ENCODE data around the gene NIPA2.
"Not testable (repeated sequence)": the region's sequence is repeated elsewhere in the genome, so short reads cannot be mapped to it uniquely, and the experiment has no call there.

The NIPA2 gene

DNA sequence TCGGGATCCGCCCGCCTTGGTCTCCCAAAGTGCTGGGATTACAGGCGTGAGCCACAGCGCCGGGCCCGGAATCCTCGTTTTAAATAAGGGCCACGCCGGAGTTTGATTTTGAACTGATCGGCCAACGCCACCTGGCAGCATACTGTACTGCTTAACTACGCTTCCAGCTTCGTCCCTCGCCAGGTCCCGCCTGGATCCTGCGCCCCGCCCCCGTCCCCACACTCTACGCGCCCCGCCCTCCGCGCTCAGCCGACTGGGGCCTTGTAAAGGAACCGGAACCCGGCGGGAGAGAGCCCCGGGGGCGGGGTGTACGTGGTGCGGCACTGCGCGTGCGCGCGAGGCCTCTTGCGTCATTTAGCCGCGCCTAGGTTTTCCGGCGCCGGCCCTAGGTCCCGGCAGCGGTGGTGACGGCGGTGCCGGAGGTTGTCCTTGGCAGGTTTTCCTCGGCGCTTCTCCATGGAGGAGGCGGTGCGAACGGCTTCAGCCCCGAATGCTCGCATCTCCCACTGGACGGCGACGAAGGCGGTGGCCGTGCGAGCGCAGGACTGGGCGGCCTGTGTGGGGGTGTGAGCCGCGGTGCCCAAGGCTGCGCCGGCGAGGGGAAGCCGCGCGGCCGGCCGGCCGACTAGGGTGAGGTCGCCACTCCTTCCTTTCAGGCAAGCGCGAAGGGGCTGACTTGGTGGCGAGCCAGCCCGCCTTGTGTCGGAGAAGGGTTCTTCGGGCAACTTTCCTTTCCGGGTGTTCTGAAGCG, at the start of gene NIPA2:
TSS of gene NIPA2 (plus strand) at position 375 of the 751 bp plus-strand sequence. CDS start 13,066 bp downstream, outside the sequence.
- no peak for TF ChIP-seq JUND (IDR thresholded peaks at IDR 0.05; ENCODE audit: low read depth)
- DNase-seq (ENCODE audit: low read depth in 1 of 2, low spot score in 1 of 2): peak; percentile 91 to 99
- in situ Hi-C loops (cut with HindIII; ENCODE audit: low pct_unique_long_range_greater_than_20kb, low sequenced_read_pairs): no loop called here

DNA sequence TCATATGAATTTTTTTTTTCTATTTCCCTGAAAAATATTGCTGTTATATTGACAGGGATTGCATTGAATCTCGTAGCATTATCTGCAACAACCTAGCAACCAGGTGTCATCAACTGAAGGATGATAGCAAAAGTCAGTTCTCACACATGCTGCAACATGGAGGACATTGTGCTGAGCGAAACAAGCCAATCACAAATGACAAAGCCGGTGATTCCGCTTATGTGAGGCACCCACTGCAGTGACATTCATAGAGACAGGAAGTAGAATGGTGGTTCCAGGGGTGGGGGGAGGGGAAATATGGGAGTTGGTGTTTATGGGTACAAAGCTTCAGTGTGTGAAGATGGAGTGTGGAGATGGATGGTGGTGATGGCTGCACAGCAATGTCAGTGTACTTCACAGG, 44.4 kb upstream of the NIPA2 start:
- no peak for TF ChIP-seq JUND (IDR thresholded peaks at IDR 0.05; ENCODE audit: low read depth)
- in situ Hi-C loops (cut with HindIII; ENCODE audit: low pct_unique_long_range_greater_than_20kb, low sequenced_read_pairs): no loop called here
- no peak for DNase-seq (ENCODE audit: low read depth in 1 of 2, low spot score in 1 of 2)

DNA sequence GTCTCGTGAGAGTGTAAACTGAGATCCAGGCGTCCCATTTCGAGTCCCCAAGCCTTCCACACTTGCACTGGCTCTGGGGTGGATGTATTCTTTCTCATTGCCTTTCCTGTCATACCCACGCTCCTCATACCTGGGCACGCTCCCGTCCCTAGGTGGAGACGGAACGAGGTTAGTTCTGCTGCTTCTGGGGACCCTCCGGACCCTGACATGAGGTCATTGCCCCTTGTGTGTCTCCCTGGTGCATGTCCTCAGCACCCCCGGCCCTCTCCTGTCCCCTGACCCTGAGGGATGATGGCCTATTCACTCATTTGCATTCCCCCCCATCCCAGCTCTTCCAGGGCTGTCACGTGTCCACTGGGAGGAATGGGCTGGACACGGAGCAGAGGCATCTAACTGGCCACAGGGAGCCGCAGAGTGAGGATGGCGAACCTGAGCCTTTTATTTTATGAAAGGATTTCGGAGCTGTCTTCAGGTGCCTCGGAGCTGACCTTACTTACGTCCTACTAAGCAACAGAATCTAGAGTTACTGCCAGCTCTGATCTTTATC, 43.8 kb upstream of the NIPA2 start:
- no peak for DNase-seq (ENCODE audit: low read depth in 1 of 2, low spot score in 1 of 2)
- no peak for TF ChIP-seq JUND (IDR thresholded peaks at IDR 0.05; ENCODE audit: low read depth)
- in situ Hi-C loops (cut with HindIII; ENCODE audit: low pct_unique_long_range_greater_than_20kb, low sequenced_read_pairs): no loop called here

DNA sequence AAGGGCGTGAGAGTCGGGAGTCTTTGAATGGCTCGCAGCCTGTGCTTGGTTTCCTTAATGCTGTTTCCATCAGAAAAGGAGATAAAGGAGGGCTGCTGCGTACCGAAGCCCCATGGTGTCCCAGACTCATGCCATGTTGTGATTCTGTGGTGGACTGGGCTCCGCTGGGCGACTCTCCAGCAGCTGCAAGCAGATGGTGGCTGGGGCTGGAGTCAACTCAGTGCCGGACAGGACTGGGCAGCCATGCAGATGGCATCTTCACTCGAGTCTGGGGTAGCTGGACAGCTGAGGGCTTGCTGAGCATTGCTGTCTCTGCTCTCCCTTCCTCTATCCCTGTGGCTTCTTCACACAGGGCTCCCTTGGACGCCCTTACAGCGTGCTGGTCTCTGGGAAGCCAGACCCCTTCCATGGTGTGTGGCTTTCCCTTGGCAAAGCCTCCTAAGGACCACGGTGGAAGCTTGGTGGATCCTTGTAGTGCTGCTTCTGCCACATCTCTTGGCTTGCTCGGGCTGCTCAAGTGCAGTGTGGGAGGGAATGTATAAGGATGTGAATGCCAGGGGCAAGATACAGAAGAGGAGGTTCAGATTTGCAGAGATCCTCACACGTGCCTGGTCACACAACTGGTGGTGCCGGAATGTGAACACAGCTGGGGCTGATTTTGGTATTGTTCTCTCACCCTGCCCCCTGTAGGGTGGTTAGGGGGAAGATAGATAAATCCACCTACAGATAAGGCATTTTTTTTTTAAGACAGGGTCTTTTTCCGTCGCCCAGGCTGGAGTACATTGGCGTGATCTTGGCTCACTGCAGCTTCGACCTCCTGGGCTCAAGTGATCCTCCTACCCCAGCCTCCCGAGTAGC, 43.0 kb upstream of the NIPA2 start:
- in situ Hi-C loops (cut with HindIII; ENCODE audit: low pct_unique_long_range_greater_than_20kb, low sequenced_read_pairs): no loop called here
- TF ChIP-seq JUND (IDR thresholded peaks at IDR 0.05; ENCODE audit: low read depth): no peak
- no peak for DNase-seq (ENCODE audit: low read depth in 1 of 2, low spot score in 1 of 2)

DNA sequence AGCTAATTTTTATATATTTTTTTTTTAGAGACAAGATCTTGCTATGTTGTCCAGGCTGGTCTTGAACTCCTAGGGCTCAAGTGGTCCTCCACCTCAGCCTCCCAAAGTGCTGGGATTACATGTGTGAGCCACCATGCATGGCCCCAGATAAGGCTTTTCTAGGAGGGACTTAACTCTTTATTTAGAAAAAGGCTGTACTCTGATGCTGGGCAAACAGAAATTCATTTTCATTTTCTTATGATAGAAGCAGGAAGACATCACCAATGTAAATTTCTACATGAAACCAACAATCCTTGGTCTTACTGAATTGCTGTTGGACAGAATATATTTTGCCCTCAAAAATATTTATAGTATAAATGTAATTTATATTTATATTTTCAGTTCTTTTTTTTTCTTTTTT, 42.4 kb upstream of the NIPA2 start:
- no peak for TF ChIP-seq JUND (IDR thresholded peaks at IDR 0.05; ENCODE audit: low read depth)
- no peak for DNase-seq (ENCODE audit: low read depth in 1 of 2, low spot score in 1 of 2)
- in situ Hi-C loops (cut with HindIII; ENCODE audit: low pct_unique_long_range_greater_than_20kb, low sequenced_read_pairs): no loop called here

DNA sequence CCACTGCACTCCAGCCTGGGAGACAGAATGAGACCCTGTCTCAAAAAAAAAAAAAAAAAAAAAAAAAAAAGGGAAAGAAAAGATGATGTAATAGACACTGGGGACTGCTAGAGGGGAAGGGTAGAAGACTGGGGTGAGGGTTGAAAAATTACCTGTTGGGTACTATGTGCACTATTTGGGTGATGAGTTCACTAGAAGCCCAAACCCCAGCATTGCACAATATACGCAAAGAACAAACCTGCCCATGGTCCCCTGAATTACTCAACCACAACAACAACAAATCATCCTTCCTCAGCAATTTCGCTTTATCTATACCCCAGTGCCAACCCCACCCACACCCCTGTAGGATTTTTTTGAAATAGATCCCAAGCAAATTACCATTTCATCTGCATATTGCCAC, 38.6 kb upstream of the NIPA2 start:
- TF ChIP-seq JUND (IDR thresholded peaks at IDR 0.05; ENCODE audit: low read depth): no peak
- in situ Hi-C loops (cut with HindIII; ENCODE audit: low pct_unique_long_range_greater_than_20kb, low sequenced_read_pairs): no loop called here
- DNase-seq (ENCODE audit: low read depth in 1 of 2, low spot score in 1 of 2): no peak

DNA sequence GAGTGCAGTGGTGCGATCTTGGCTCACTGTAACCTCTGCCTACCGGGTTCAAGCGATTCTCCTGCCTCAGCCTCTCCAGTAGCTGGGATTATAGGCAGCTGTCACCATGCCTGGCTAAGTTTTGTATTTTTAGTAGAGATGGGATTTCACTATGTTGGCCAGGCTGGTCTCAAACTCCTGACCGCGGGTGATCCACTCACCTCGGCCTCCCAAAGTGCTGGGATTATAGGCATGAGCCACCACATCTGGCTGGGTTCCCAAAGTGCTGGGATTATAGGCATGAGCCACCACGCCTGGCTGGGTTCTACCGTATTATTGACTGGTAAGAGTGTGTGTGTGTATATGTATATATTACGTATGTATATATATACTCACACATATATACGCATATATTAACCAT, 35.5 kb upstream of the NIPA2 start:
- DNase-seq (ENCODE audit: low read depth in 1 of 2, low spot score in 1 of 2); in situ Hi-C loops (cut with HindIII; ENCODE audit: low pct_unique_long_range_greater_than_20kb, low sequenced_read_pairs): not testable (repeated sequence)

DNA sequence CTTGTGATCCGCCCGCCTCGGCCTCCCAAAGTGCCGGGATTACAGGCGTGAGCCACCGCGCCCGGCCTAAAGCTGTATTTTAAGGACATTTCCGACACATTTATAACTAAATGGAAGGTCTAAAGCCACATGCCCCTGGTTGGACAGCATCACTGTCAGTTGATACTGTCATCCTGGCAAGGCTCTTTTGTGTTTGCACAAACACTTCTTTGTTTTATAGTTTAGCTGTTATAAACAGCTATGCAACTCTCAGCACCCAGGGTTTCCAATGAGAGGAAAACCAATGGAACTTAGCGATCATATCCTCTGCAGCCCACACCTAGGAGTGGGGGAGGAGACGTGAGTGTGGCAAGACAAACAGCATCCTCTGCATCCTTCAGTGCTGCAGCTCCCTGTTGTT, 32.3 kb upstream of the NIPA2 start:
- no peak for DNase-seq (ENCODE audit: low read depth in 1 of 2, low spot score in 1 of 2)
- no peak for TF ChIP-seq JUND (IDR thresholded peaks at IDR 0.05; ENCODE audit: low read depth)
- in situ Hi-C loops (cut with HindIII; ENCODE audit: low pct_unique_long_range_greater_than_20kb, low sequenced_read_pairs): no loop called here

DNA sequence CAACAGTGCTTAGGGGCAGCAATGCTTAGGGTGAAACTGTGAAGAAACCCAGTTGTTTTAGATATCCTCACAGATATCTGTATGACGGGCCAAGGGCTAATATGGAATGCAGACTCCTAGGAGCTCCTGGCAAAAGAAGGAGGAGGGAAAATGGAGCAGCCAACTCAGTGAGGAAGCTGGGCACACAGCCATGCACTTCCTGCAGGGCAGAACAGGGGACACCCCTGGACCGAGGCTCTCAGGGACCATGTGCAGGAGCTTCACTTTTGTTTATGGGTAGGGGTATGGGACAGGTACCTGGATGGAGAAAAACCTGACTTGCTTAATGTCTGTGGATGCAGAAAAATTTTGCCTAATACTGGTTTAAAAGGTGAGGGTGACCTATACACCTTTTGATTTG, 31.8 kb upstream of the NIPA2 start:
- no peak for DNase-seq (ENCODE audit: low read depth in 1 of 2, low spot score in 1 of 2)
- no peak for TF ChIP-seq JUND (IDR thresholded peaks at IDR 0.05; ENCODE audit: low read depth)
- in situ Hi-C loops (cut with HindIII; ENCODE audit: low pct_unique_long_range_greater_than_20kb, low sequenced_read_pairs): no loop called here

DNA sequence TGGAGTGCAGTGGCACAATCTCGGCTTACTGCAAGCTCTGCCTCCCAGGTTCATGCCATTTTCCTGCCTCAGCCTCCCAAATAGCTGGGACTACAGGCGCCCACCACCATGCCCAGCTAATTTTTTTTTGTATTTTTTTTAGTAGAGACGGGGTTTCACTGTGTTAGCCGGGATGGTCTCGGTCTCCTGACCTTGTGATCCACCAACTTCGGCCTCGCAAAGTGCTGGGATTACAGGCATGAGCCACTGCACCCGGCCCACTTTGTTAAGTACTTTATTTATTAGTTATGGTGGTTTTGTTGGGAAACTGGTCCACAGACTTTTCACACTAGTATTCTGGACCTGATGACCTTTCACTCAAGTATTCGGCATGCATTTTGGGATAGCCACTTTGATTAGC, 30.6 kb upstream of the NIPA2 start:
- in situ Hi-C loops (cut with HindIII; ENCODE audit: low pct_unique_long_range_greater_than_20kb, low sequenced_read_pairs): not testable (repeated sequence)

DNA sequence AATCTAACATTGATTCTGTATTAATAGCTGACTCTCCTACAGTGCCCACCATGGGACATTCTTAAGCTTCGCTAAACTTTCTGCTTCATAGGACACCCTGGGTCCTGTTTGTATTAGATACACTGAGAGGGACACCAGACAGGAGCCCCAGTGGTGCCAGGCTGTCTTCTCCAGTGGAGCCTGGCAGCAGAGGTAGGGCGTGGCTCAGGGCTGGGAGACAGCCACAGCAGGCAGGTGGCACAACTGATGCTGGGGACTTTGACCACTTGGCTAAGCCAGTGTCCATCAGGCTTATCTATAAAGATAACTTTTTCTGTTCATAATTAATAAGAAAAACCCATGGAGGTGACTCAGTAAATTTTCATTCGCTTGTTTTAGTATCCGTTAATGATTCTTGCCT, 30.2 kb upstream of the NIPA2 start:
- no peak for TF ChIP-seq JUND (IDR thresholded peaks at IDR 0.05; ENCODE audit: low read depth)
- no peak for DNase-seq (ENCODE audit: low read depth in 1 of 2, low spot score in 1 of 2)
- in situ Hi-C loops (cut with HindIII; ENCODE audit: low pct_unique_long_range_greater_than_20kb, low sequenced_read_pairs): no loop called here

More for the DNA sequence above, 30.6 kb upstream of the NIPA2 start:
- not testable (repeated sequence) for DNase-seq (ENCODE audit: low read depth in 1 of 2, low spot score in 1 of 2)

DNA sequence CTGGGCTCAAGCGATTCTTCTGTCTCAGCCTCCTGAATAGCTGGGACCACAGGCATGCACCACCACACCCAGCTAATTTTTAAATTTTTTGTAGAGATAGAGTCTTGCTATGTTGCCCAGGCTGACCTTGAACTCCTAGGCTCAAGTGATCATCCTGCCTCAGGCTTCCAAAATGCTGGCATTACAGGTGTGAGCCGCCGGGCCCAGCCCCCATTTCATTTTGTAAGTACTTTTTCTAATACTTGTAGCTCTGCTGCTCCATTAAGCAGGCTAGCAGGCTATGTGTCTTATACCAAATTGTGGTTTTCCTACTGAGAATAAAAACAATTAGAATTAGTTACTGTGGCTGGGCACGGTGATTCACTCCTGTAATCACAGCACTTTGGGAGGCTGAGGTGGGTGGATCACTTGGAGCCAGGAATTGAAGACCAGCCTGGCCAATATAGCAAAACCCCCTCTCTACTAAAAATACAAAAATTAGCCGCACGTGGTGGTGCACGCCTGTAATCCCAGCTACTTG, 29.6 kb upstream of the NIPA2 start:
- DNase-seq (ENCODE audit: low read depth in 1 of 2, low spot score in 1 of 2): no peak
- in situ Hi-C loops (cut with HindIII; ENCODE audit: low pct_unique_long_range_greater_than_20kb, low sequenced_read_pairs): no loop called here
- TF ChIP-seq JUND (IDR thresholded peaks at IDR 0.05; ENCODE audit: low read depth): no peak

All from T47D (cell line).